ENCODE measurements around the gene ZNF396.
A peak's percentile ranks its signal among the peaks of the same experiment; 100 is the strongest.

Gene ZNF396

GRCh38 chr18:35376742-35377695, at the start of gene ZNF396:
Gene ZNF396 (minus strand): TSS chr18:35377337. CDS start chr18:35374292, 3,045 bp downstream.
- peak in 2 of 3 experiments; percentile 29 to 40 for DNase-seq (ENCODE audit: low read depth in 2 of 3, low spot score in 2 of 3)

DNA sequence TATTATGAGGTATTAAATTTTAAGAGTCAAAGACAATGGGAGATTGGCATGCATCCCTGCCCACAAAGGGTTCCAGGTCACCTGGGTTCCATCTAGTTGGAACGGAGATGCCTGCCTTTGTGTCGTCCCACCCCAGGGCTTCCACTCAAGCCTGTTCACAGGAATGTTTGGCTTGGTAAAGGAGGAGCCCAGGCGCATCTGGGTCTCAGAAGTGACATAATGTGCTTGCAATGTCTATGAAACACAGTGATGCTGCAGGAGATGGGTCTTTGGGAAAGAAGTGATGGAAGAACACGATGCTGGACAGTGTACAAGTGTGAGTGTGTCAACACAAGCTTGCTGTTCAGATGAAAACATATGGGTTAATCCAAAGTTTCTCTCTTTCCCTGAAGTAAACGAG, 49.6 kb upstream of the ZNF396 start:
- DNase-seq (ENCODE audit: low read depth in 2 of 3, low spot score in 2 of 3) = no peak

DNA sequence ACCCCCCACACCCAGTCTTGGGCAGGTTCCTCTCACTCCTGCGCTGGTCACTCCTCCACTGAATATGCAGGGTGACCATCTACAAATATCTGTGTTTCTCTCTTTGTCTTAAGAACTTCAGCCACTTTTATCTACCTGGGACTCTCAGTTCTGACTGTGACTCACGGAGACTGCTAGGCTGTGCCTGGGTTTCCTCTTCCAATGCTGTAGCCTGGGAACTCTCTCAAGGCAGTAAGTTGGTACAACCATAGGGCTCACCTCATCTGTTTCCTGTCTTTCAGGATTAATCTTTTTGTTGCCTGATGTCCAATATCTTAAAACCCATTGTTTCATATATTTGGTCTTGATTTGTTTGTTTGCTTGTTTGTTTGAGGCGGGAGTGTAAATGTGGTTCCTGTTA, 47.2 kb upstream of the ZNF396 start:
- no peak for DNase-seq (ENCODE audit: low read depth in 2 of 3, low spot score in 2 of 3)

DNA sequence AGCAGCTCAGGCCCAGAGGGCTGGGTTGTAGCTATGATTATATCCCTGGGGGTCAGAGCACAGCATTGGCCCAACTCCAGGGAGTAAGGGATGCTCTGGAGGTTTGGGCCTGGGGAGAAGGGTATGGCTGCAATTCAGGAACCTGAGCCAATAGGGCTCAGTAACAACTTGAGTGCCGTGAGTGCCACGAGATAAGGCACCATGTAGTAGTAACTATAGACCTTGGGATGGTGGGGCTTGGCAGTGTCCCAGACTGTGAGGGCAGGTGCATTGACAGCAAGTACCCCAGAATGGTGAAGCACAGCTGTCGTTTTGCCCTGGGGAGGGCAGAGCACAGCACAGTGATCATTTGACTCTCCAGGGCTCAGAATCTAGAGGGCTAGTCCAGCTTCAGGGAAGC, 45.1 kb upstream of the ZNF396 start:
- no peak for DNase-seq (ENCODE audit: low read depth in 2 of 3, low spot score in 2 of 3)

DNA sequence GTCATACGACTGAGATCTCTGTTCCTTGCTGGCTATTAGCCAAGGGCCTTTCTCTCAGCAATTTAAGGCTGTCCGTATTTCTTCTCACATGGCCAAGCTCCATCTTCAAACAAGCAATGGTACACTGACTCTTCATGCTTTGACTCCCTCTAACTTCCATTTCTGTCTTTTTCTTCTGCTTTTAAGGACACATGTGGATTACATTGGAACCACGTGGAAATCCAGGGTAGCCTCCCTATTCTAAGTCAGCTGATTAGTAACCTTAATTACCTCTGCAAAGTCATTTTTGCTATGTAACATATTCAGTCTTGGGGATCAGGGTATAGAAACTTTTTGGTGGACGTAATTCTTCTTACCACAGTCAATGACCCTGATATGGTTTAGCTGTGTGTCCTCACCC, 41.5 kb upstream of the ZNF396 start:
- no peak for DNase-seq (ENCODE audit: low read depth in 2 of 3, low spot score in 2 of 3)

- no peak for DNase-seq (ENCODE audit: low read depth in 2 of 3, low spot score in 2 of 3)
Observed at GRCh38 chr18:35417223-35417622, 40.1 kb upstream of the ZNF396 start.

GRCh38 chr18:35415511-35416073, 38.5 kb upstream of the ZNF396 start:
- DNase-seq (ENCODE audit: low read depth in 2 of 3, low spot score in 2 of 3) = no peak

- DNase-seq (ENCODE audit: low read depth in 2 of 3, low spot score in 2 of 3) = no peak
Observed at GRCh38 chr18:35413163-35413511, 36.0 kb upstream of the ZNF396 start.

DNA sequence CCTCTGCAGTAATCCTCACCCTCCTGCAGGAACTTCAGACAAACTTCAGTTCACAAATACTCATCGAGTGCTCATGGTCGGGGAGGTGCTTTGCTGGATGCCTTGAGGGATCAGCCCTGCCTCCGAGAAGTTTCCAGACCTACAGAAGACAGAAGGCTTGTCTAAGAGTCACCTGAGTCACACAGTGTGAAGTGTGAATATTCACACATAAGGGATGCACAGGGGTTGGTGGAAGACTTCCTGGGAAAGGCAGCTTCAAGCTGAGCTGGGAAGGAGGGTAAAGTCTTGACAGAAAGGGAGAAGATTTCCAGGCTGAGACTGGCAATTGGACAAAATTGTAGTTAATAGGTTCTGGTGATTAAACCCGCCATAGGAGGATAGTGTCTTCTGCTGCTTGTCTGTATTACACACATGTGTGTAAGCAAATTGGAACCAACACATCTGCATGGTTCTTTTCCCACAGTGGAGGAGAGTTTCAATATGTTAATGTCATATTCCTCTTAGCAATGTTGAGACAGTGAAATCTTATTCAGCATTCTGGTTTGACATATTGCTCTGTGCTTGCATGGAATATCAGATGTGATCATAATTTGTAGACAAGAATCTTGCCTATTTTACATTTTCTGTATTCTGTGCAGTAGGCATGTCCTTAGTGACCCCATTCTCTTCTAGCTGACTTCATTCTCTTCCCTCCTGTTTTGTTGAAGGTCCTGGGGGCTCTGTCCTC, 34.7 kb upstream of the ZNF396 start:
- DNase-seq (ENCODE audit: low read depth in 2 of 3, low spot score in 2 of 3) = no peak

- no peak for DNase-seq (ENCODE audit: low read depth in 2 of 3, low spot score in 2 of 3)
Observed at GRCh38 chr18:35410561-35410960, 33.4 kb upstream of the ZNF396 start.

DNA sequence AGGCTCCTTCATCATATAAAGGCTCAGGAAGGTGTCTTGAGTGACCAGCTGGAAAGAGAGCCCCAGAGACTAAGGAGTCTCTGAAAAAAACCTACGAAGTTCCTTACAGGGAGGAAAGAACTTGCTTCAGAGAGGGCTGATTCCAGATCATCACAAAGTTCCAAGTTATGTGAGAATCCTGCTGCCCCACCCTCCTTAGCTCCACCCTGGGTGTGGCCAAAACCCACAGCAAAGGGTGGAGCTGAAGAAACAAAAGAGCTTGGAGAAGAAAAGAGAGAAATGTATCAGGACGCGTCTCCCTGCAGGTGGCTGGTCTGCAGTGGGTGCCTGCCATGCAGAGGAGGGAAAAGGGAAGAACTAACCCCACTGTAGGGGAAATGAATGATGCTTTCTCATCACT, 32.8 kb upstream of the ZNF396 start:
- DNase-seq (ENCODE audit: low read depth in 2 of 3, low spot score in 2 of 3) = no peak

DNA sequence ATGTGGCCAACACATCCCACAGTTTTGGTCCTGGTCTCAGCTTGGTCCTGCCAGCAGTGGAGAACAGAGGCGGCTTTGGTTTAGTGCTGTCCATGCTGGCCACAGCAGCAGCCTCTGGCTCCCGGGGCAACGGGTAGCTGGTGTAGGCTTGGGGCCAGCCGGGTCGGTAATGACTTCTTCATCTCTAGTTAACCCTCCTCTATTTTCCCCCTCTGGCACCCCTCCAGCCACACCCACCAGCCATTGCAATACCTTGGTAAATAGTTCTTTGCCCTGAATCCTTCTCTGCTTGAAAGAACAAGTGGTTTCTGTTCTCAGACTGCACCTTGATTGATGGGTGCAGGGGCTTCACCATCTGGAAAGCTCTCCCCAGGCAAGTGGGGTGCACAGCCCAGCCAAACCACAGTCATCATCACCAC, 31.7 kb upstream of the ZNF396 start:
- DNase-seq (ENCODE audit: low read depth in 2 of 3, low spot score in 2 of 3) = no peak

DNA sequence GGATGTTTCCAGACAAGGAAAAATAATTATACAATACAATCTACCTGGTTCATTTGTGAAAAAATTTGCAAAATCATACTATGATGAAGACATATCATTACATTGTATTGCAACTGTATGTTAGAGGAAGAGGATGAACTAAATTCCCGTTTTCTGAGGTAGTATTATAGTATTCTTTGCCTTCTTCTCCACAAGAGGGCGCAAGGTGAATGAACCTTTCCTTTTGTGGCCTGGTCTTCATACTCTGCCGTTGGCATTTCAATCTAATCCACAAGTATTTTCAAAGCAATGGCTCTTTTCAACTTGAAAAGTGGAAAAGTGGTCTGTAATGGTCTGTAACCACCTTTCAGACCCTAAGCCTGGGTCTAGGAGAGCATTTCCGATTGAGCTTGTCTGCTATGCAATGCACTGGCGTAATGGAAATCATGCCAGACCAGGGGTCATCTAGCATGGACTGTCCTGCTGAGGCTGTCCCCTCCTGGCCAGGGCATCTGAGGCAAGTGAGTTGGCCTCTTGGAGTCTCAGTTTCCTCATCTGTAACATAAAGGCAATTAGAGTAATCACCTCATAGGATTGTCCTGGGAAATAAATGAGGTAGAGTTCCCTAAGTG, 30.8 kb upstream of the ZNF396 start:
- no peak for DNase-seq (ENCODE audit: low read depth in 2 of 3, low spot score in 2 of 3)

GRCh38 chr18:35406666-35407065, 29.5 kb upstream of the ZNF396 start:
- DNase-seq (ENCODE audit: low read depth in 2 of 3, low spot score in 2 of 3) = no peak

DNA sequence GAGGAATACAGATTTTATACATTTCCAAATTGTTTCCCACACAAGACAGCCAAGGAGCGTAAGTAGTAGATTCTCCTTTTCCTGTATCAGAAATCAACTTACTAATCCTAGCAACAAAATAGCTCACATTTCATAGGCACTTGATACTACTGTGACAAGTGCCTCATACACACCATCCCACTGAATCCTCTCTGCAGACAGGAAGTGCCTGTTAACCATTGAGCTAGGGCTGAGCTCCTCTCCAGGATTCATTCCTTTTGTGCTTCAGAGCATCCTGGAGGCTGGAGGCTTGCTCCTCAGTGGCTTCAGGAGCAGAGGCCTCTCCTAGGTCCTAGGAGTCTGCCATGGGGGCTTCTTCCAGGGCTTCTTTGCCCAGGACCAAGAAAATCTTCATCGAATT, 20.8 kb upstream of the ZNF396 start:
- DNase-seq (ENCODE audit: low read depth in 2 of 3, low spot score in 2 of 3) = no peak

- no peak for DNase-seq (ENCODE audit: low read depth in 2 of 3, low spot score in 2 of 3)
Observed at GRCh38 chr18:35393716-35394115, 16.6 kb upstream of the ZNF396 start.

- DNase-seq (ENCODE audit: low read depth in 2 of 3, low spot score in 2 of 3) = no peak
Observed at GRCh38 chr18:35392375-35392774, 15.2 kb upstream of the ZNF396 start.

GRCh38 chr18:35390951-35391700, 14.0 kb upstream of the ZNF396 start:
- DNase-seq (ENCODE audit: low read depth in 2 of 3, low spot score in 2 of 3) = no peak

- DNase-seq (ENCODE audit: low read depth in 2 of 3, low spot score in 2 of 3) = no peak
Observed at GRCh38 chr18:35389095-35389618, 12.0 kb upstream of the ZNF396 start.

DNA sequence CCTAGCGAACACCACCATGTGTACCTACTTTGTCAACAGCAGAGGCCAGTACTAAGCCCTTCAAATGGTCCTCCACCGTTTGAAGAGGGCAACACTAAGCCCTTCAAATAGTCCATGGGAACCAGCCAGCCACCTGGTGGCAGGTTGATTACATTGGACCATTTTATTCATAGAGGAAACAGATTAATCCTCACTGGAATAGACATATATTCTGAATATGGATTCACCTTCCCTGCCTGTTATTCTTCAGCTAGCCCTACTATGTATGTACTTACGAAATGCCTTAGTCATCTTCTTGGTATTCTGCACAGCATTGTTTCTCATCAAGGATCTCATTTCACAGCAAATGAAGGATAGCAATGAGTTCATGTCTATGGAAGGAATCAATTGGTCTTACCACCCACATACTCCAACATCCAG, 10.0 kb upstream of the ZNF396 start:
- DNase-seq (ENCODE audit: low read depth in 2 of 3, low spot score in 2 of 3) = no peak
